CD4-positive, alpha-beta T cell treated with Interleukin-6 at 100 ng/mL for 8 hours (primary cell): ENCODE measurements around the gene NELFB.

ENCODE experiments used
- DNase-seq: peaks from one replicate; pipeline ENCODE4 v3.0.0-alpha.2; 2020; ENCODE audit warnings: mixed read lengths, low spot score

Gene NELFB

DNA sequence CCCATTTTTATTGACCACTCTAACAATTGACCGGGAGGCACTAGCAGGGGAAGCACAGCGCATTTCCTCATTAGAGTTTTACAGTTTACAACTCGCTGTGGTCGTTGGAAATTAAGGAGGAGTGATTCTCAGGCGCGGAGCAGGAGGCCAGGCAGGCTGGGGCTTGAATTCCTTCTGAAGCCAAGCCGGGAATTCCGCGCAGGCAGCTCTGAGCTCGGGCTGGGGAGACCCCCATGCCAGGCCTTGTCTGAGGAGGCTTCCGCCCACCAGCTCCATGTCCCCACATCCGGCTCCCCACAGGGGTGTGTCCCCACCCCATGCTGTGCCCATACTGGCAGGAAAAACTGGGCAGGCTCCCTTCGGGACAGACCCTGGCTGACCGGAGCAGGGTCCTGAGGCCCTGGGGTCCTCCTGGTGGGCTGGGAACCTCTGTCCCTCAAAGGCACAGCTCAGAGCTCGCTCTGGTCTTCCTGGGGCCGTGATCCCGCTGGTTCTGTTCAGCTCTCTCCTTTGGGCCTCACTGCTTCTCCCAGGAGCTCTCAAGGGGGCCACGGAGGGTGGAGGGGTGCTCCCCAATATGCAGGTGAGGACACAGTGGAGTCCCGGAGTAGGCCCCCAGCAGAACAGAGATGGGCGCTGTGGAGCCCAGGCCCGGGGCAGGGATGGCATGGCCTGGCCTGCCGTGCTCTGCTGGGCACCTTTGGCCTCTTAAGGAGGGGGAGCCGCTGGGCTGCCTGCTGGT lies 48.2 kb downstream of the NELFB start:
- no peak for DNase-seq

GRCh38 chr9:137303893-137304382 lies 48.8 kb downstream of the NELFB start:
- no peak for DNase-seq

GRCh38 chr9:137304383-137305059 lies 49.4 kb downstream of the NELFB start:
- DNase-seq = no peak

- DNase-seq = peak; percentile 55
Observed at GRCh38 chr9:137305060-137305797, 50.1 kb downstream of the NELFB start.

DNA sequence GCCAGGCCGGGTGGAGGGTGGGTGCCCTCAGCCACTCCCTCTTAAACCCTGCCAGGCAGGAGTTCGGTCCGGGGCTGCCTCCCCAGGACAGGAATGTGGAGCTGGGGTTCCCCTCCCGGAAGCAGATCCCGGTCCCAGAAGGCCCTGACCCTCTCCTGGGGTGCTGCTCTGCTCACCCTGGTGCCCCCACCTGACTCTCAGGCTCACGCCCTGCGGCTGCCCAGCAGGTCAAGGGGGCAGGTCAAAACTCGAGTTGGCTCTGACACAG lies 50.6 kb downstream of the NELFB start:
- DNase-seq = no peak

DNA sequence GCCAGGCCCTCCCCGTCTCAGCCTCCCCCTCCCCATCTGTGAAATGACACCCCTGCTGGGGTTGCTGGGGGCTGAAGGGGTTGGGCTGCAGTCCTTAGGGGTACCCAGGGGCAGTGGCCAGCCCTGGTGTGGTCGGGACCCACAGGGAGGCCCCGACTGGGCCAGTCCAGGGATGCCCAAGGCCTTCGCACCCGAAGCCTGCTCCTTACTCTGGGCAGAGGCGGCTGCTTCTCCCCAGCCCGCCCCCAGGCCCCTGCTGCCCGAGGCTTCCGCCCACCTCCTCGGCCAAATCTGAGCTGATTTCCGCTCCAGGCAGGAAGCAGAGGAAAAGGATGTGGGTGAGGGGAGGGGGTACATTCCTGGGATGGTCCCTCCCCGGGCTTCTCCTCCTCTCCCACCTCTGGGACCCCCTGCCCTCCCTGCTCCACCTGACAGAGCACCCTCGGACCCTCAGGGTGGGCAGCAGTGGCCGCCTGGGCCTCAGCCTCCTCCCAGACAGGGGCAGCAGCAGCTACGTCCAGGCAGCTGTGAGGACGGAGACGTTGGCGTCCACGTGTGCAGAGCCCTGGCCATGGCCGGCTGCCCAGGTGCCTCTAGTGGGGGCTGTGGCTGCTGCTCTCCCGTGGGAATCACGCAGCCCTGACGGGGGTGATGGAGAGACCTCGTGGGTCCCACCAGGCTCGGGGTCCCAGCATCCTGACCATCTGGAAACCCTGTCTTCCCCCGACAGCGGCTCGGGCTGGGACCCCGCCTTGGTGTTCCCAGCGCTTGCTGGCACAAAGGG lies 51.1 kb downstream of the NELFB start:
- peak; percentile 1 for DNase-seq

DNA sequence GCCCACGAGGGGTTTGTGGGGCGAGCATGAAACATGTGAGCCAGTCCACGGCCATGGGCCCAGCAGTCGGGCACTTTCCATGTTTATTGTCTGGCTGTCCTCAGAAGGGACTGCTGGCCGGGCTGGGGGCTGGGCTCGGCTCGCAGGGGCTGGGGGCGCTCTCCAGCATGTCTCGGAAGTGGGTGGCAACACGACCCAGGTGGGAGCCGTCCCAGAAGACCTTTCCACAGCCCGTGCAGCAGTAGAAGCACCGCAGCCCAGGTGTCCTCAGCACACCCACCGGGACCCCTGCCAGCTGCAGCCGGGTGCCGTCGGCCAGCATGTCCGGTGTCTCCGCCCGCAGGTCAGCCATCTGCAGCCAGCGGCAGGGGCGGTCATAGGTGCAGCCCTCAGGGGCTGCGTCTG lies 51.7 kb downstream of the NELFB start:
- no peak for DNase-seq

GRCh38 chr9:137307255-137308056 lies 52.3 kb downstream of the NELFB start:
- DNase-seq = no peak

DNA sequence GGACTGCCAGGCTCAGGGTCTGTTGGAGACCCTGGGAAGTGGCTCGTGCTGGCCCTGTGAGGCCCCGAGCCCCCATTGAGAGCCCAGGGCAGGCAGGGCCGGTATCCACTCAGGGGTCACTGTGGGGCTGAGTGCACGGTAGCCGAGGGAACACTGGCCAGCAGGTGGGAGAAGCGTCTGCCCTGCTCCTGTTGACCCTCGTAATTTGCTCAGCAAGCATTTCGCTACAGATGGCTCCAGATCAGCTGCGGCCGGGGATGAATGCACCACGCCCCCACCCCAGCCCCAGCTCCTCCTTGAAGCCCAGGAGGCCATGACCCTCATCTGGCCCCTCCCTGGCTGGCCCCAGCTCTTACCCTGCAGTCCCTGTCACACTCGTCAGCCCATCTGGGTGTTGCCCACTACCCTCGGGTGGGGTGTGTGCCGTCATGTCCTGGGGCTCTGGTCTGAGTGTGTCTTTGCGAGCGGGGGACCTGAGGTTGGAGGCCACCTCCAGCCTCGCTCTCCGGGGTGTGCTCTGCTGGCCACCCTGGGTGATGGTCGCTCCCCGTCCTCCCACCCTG lies 53.0 kb downstream of the NELFB start:
- no peak for DNase-seq

GRCh38 chr9:137309368-137310188 lies 54.5 kb downstream of the NELFB start:
- DNase-seq = no peak

GRCh38 chr9:137310189-137311052 lies 55.3 kb downstream of the NELFB start:
- no peak for DNase-seq

DNA sequence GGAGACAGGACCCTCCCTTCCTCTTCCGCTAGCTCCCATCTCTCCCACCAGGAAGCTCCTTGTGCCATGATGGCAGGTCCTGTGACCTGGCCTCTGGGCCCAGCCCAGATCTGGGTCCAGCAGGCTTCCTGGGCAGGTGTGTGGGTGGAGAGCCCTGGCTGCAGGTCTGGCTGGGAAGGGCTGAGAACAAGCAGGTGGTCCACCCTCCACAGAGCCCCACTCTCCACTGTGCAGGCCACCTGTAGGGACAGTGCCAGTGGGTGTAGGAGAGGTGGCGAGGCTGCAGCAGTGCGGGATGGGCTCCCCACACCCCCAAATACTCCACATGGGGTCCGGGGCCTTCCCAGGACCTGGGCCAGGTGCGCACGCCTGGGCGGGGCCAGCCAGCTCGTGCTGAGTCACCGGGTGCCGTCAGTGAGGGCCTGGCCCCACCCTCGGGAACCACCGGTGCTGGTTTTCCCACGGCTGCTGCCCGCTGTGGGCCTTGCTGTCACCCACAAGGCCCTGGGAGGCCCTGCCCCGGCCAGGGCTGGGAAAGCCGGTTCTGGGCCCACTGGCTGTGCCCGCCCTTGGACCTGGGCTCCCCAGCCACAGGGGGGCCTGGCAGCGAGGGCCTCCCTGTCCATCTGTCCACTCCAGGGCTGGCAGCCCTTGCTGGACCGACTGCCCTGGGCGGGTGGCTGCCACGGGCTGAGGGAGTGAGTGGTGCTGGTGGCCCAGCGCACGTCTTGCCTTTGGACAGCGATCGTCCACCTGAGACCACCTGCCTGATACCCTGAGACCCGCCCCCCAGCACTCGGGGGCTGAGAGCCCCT lies 56.3 kb downstream of the NELFB start:
- DNase-seq = no peak

DNA sequence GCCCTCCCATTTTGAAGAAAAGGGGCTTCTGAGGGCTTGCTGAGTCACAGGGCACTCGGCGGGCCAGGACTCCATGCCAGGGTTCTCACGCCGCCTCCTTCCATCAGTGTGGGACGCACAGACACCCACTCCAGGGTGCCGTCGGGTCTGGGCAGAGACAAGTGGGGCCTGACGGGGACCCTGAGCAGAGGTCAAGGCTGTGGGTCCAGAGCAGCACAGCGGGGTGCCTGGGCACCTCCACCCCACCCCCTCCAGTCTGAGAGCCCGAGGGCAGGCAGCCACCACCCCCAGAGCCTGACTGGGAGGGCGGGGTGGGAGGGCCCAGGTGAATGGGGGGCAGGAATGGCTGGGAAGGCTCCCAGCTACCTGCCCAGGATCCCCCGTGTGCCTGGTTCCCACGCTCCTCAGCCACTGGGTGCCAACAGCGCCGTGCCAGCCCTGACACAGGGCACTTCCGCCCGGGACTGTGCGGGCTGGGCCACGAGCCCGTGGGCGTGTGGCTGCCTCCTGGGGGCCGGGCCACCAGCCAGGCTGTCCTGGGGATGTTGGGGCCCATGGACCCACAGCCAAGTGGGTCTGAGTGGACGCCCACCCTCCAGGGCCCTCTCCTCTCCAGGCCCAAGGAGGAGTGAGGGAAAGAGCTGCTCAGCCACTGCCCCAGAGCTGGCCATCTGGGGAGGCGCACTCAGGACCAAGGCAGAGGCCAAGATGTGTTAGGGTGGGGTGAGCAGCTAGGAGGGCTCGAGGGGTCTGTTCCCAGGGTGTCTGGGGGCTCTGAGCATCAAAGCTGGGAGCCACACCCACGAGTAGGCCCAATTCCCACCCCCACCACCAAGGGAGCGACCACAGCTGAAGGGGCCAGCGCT lies 57.1 kb downstream of the NELFB start:
- DNase-seq = no peak

- peak; percentile 0 for DNase-seq
Observed at GRCh38 chr9:137312852-137313325, 57.8 kb downstream of the NELFB start.

DNA sequence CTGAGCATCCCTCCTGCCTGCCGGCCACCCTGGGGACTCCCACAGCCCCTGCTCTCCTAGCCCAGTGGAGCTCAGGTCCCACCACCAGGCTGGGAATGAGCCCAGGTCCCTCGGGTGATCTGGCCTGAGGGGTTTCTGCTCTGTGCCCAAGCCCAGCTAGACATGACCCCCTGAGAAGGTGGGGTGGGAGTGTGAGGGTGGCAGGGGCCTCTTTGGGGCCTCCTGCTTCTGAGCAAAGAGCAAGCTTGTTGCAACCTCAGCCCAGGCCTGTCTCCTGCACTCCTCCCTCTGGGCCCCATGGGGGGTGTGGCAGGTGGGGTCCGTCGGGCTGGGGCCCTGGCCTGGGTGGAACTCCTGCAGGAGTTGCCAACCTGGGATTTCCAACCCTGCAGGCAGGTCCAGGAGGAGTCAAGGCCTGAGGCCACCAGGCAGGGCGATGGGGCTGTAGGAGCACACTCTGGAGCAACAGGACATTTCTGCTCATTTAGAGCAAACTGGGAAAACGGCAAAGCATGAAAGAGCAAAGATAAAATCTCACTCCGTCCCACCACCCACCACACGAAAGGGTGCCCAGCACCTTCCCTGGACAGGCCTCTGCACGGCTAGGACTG lies 58.3 kb downstream of the NELFB start:
- DNase-seq = no peak

DNA sequence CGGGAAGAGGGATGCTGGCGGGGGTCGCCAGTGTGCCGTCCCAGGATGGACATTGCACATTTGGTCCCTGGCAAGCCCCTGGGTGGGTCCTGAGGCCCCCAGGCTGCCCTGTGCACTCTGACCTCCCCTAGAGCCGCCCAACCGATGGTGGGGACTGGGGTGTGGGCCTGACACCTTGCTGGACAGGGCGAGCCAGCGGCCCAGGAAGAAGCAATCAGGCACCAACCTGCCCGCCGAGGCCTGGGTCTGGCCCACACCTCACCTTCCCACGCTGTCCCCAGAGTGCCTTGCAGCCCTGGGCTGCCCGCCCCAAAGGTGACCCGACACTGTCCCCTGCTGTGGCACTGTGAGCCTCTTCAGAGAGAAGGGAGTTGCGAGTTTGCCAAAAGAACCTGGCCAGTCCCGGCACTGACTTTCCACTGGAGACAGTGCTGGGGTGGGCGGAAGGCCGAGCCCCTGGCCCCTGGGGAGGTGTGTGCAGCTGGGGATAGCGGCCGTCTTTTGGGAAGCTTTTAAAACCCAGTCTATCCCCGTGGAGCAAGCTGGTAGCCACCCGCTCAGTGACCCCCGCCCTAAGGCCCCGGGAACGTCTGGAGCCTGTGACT lies 58.9 kb downstream of the NELFB start:
- no peak for DNase-seq
